MM.1S (cell line): ENCODE data around the gene UBE2G2.

ENCODE experiments used
- CTCF ChIP-seq: fragments of 300-600 bp; sonication (generic); IDR thresholded peaks from 2 replicates; pipeline ENCODE4 v1.5.1; 2016; ENCODE audit warnings: antibody characterized with exemption, low read length, mixed read lengths
- EZH2 ChIP-seq: fragments of 300-600 bp; sonication (generic); optimal IDR thresholded peaks from 2 replicates; pipeline ENCODE3; 2017; ENCODE audit warnings: low read depth, mild to moderate bottlenecking, antibody characterized with exemption, low read length, mixed read lengths

GRCh38 chr21:44766014-44766817 is 35.4 kb downstream of the UBE2G2 start:
- TF ChIP-seq CTCF: no peak
- no peak for TF ChIP-seq EZH2
